Caco-2 (cell line): Measurements from ENCODE around the gene ACTL9. TPM values are rescaled to one million over a fixed set of nuclear protein-coding genes. Genes with fewer than 3 reads are reported as not detected.

Source experiments
- BruUV-seq: library from RNA; stranded (reverse); fragments of 400-500 nt; replicated peaks from 2 replicates; lab custom pipeline; 2021; lab: Mats Ljungman, UMichigan
- CTCF ChIA-PET: fragments of 300-600 bp; sonication (Branson Sonifier 250); formaldehyde crosslinking; loops from one replicate; lab custom pipeline; 2022; ENCODE audit warnings: antibody characterized with exemption; lab: Charles Lee
- POLR2A ChIA-PET: fragments of 300-600 bp; sonication (Branson Sonifier 250); formaldehyde crosslinking; loops from one replicate; lab custom pipeline; 2022; ENCODE audit warnings: antibody characterized with exemption; lab: Charles Lee
- DNase-seq, 2 experiments: peaks; one replicate each; pipeline versions ENCODE4 v3.0.0 to v3.0.0-alpha.2; 2020 to 2022
- H3K27me3 ChIP-seq: replicated peaks from 2 replicates; pipeline ENCODE4 v1.6.0; 2011; ENCODE audit warnings: low read length; ENCODE audit not compliant: control insufficient read depth, insufficient read depth
- H3K36me3 ChIP-seq: 2 replicates; pipeline ENCODE4 v1.5.1; 2011; ENCODE audit warnings: low read length; ENCODE audit not compliant: control insufficient read depth, insufficient read depth
- H3K4me1 ChIP-seq: fragments of 250-450 bp; sonication (Bioruptor Pico); 2 replicates; pipeline ENCODE4 v1.5.1; 2020; ENCODE audit warnings: mild to moderate bottlenecking
- H3K4me3 ChIP-seq: 2 replicates; pipeline ENCODE4 v1.5.1; 2011; ENCODE audit warnings: low read depth, mild to moderate bottlenecking, control low read depth, low read length
- H3K9me3 ChIP-seq: fragments of 250-450 bp; sonication (Bioruptor Pico); 2 replicates; pipeline ENCODE4 v1.5.1; 2020; ENCODE audit warnings: mild to moderate bottlenecking, moderate library complexity
- H3K27ac Mint-ChIP-seq: one replicate; pipeline ENCODE4 v1.8.0; 2022; ENCODE audit warnings: mixed read lengths; ENCODE audit not compliant: unreplicated experiment
- H3K27me3 Mint-ChIP-seq: one replicate; pipeline ENCODE4 v1.8.0; 2022; ENCODE audit warnings: mixed read lengths; ENCODE audit not compliant: insufficient read depth, unreplicated experiment
- H3K36me3 Mint-ChIP-seq: one replicate; pipeline ENCODE4 v1.8.0; 2022; ENCODE audit warnings: mild to moderate bottlenecking, mixed read lengths; ENCODE audit not compliant: insufficient read depth, unreplicated experiment
- H3K4me1 Mint-ChIP-seq: one replicate; pipeline ENCODE4 v1.8.0; 2022; ENCODE audit warnings: low read depth, mixed read lengths; ENCODE audit not compliant: unreplicated experiment
- H3K4me3 Mint-ChIP-seq: one replicate; pipeline ENCODE4 v1.8.0; 2022; ENCODE audit warnings: mild to moderate bottlenecking, moderate library complexity, mixed read lengths; ENCODE audit not compliant: unreplicated experiment
- H3K9me3 Mint-ChIP-seq: one replicate; pipeline ENCODE4 v1.8.0; 2022; ENCODE audit warnings: mixed read lengths; ENCODE audit not compliant: unreplicated experiment
- CTCF ChIP-seq, 2 experiments: fragments of 200-600 bp in 1 of 2; IDR thresholded peaks; 1 replicate in 1 of 2; 2 replicates in 1 of 2; pipeline versions ENCODE4 v1.5.1 to v1.8.0; 2011 to 2022; ENCODE audit warnings: antibody characterized with exemption in 1 of 2, control low read depth in 1 of 2, inconsistent platforms in 1 of 2, low read depth in 1 of 2, low read length in 1 of 2, mild to moderate bottlenecking in 1 of 2, moderate library complexity in 1 of 2; ENCODE audit not compliant: insufficient read depth in 1 of 2, severe bottlenecking in 1 of 2, unreplicated experiment in 1 of 2
- intact Hi-C: fragments of 100-400 bp; cut with micrococcal nuclease; formaldehyde crosslinking; loops from one replicate; pipeline ENCODE4 v1.10.0; 2022; ENCODE audit not compliant: unreplicated experiment
- total RNA-seq: library from RNA; stranded (reverse); gene quantifications from 2 replicates; pipeline ENCODE4 v1.2.3, GENCODE V29; 2022

Gene ACTL9
- total RNA-seq, 1 experiment from 2014 or later: not detected

- Mint-ChIP-seq H3K27ac (no peak overlapping the region), H3K4me1 (no peaks in the 10 kb centered on the region), H3K27me3 (peaks cover 10% of the 10 kb centered on the region), H3K4me3 (peak overlapping the region; percentile 57), H3K36me3 (no peaks in the 10 kb centered on the region), H3K9me3 (peaks cover 9% of the 10 kb centered on the region)
- Histone ChIP-seq H3K4me3 (no peak overlapping the region), H3K36me3 (no peaks in the 10 kb centered on the region), H3K9me3 (no peaks in the 10 kb centered on the region), H3K27me3 (no peaks in the 10 kb centered on the region), H3K4me1 (no peaks in the 10 kb centered on the region)
- peak; percentile 55 to 58 for DNase-seq
- POLR2A ChIA-PET: no interaction called here
- TF ChIP-seq CTCF (IDR thresholded peaks at IDR 0.05; ENCODE audit: insufficient read depth in 1 of 2, low read depth in 1 of 2, low read length in 1 of 2, severe bottlenecking in 1 of 2, unreplicated experiment in 1 of 2): peak; percentile 89 to 94
- CTCF ChIA-PET: interaction anchor here (0.7 to 1.2 kb wide), 2 partner anchors 74 to 231 kb away, joined by 3 read pairs; no protein-coding TSS in a partner anchor
- BruUV-seq: no TSS peak
- intact Hi-C loops: loop anchor here (1.0 to 5.0 kb wide), 2 partner anchors 40 to 428 kb away; no protein-coding TSS in a partner anchor
Observed at GRCh38 chr19:8654591-8655339, 43.8 kb downstream of the ACTL9 start.

- no peak for TF ChIP-seq CTCF (IDR thresholded peaks at IDR 0.05; ENCODE audit: insufficient read depth in 1 of 2, low read depth in 1 of 2, low read length in 1 of 2, severe bottlenecking in 1 of 2, unreplicated experiment in 1 of 2)
- ChIA-PET POLR2A (no interaction called here), CTCF (no interaction called here)
- intact Hi-C loops: no loop called here
- Mint-ChIP-seq H3K4me3 (no peak overlapping the region), H3K27ac (no peak overlapping the region), H3K9me3 (peaks cover 15% of the 10 kb centered on the region), H3K4me1 (no peaks in the 10 kb centered on the region), H3K36me3 (no peaks in the 10 kb centered on the region), H3K27me3 (peaks cover 5% of the 10 kb centered on the region)
- DNase-seq: no peak
- BruUV-seq: no TSS peak
- Histone ChIP-seq H3K4me3 (no peak overlapping the region), H3K9me3 (no peaks in the 10 kb centered on the region), H3K36me3 (no peaks in the 10 kb centered on the region), H3K27me3 (no peaks in the 10 kb centered on the region), H3K4me1 (no peaks in the 10 kb centered on the region)
Observed at GRCh38 chr19:8648240-8648639, 50.4 kb downstream of the ACTL9 start.

Other genes with a start within 250 kb of the ACTL9 start
- 0.26 TPM in 1 of 2 replicates, not detected in the other for gene PRAM1, start 196.2 kb downstream of the ACTL9 start, total RNA-seq
- 17.2 and 25.0 TPM in 2 replicates for gene ZNF414, start 184.6 kb downstream of the ACTL9 start, total RNA-seq
- gene MYO1F, start 121.4 kb downstream of the ACTL9 start, total RNA-seq: 0.23 and 0.25 TPM in 2 replicates
- gene ADAMTS10, start 88.1 kb downstream of the ACTL9 start, total RNA-seq: 0.44 and 0.77 TPM in 2 replicates
- not detected in 2 replicates for gene NFILZ, start 68.2 kb downstream of the ACTL9 start, total RNA-seq
- gene OR2Z1, start 22.8 kb upstream of the ACTL9 start, total RNA-seq: not detected in 2 replicates
- gene ZNF558, start 133.5 kb upstream of the ACTL9 start, total RNA-seq: 8.9 and 10.1 TPM in 2 replicates
- gene MBD3L1, start 133.6 kb upstream of the ACTL9 start, total RNA-seq: not detected in 2 replicates